ENCODE measurements around the gene DMXL1.
"Not testable (repeated sequence)": the region's sequence is repeated elsewhere in the genome, so short reads cannot be mapped to it uniquely, and the experiment has no call there.

DMXL1 gene

DNA sequence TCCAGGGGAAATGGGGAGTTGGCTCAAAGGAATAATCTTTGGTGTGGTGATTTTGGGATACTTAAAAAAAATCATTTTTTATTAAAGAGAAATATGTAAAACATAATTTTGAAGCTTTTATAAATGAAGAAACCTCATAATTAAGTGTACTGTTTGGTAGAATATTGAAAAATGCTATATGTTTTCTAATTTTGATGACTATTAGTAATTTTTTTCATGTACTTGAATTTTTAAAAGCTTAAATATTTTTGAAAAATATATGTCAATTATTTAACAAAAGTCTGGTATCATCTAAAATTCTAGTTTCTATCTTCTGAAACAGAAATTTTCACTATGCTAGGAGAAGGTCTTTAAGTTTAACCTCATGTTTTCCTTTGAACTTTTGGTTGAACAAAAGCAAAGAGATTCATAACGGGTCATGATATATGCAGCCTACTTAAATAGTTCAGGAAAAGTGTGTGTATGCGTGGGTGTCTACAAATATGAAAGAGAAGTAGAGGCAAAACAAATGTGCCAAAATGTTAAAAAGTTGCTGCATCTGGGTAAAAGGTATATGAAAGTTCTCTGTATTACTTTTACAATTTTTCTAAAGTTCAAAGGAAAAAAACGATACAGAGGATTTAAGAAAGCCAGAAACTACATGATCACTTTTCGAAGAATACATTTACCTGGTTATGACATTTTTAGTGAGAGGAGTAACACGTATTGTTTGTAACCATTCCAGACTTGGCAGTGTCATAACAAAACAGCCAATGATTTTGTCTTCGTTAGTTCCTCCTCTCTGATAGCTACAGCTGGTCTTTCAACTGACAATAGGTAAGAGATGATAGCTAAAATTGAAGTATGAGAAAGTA, 167.6 kb downstream of the DMXL1 start:
- TF ChIP-seq, protein P1, sequence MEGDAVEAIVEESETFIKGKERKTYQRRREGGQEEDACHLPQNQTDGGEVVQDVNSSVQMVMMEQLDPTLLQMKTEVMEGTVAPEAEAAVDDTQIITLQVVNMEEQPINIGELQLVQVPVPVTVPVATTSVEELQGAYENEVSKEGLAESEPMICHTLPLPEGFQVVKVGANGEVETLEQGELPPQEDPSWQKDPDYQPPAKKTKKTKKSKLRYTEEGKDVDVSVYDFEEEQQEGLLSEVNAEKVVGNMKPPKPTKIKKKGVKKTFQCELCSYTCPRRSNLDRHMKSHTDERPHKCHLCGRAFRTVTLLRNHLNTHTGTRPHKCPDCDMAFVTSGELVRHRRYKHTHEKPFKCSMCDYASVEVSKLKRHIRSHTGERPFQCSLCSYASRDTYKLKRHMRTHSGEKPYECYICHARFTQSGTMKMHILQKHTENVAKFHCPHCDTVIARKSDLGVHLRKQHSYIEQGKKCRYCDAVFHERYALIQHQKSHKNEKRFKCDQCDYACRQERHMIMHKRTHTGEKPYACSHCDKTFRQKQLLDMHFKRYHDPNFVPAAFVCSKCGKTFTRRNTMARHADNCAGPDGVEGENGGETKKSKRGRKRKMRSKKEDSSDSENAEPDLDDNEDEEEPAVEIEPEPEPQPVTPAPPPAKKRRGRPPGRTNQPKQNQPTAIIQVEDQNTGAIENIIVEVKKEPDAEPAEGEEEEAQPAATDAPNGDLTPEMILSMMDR (IDR thresholded peaks at IDR 0.05; ENCODE audit: low read depth, low read length): no peak
- no peak for DNase-seq (ENCODE audit: extremely low read depth, low read depth)

DNA sequence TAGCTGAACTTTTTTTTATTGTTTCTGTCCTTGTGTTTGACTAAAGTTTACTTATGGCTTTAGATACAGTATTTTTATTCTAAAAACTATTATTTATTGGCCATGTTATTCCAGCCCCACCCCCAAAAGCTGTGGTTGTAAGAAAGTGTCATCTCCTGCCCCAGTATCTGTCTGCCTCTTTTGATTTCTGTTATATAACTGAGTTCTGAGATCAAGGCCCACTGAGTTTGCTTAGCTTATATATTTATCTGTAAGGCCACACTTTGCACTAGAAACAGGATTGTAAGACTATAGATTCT, 168.2 kb downstream of the DMXL1 start:
- TF ChIP-seq, protein P1 (IDR thresholded peaks at IDR 0.05; ENCODE audit: low read depth, low read length): no peak
- no peak for DNase-seq (ENCODE audit: extremely low read depth, low read depth)

DNA sequence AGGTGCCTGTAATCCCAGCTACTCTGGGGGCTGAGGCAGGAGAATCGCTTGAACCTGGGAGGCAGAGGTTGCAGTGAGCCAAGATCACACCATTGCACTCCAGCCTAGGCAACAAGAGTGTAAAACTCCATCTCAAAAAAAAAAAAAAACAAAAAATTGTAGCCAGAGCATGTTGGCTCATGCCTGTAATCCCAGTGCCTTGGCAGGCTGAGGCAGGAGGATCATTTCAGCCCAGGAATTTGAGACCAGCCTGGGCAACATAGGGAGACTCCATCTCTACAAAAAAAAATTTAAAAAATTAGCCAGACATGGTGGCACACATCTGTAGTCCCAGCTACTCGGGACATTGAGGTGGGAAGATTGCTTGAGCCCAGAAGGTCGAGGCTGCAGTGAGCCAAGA, 168.9 kb downstream of the DMXL1 start:
- DNase-seq (ENCODE audit: extremely low read depth, low read depth): not testable (repeated sequence)

DNA sequence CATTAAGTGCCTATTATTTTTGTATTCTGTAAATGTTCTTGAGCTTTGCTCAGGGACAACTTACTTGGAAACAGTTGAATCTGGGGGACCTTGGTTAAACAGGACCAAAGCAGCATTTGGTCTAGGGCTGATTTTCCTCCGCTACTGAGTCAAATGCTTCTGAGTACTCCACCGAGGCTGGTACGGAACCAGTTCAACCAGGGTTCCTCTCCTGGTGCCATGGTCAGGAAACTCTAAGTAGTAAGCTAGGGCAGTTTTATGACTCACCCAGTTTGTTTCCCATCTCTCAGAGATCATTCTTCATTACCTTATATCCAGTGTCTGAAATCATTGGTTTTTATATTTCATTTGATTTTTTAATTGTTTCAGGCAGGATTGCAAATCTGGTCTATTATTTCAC, 173.0 kb downstream of the DMXL1 start:
- DNase-seq (ENCODE audit: extremely low read depth, low read depth): no peak
- TF ChIP-seq, protein P1 (IDR thresholded peaks at IDR 0.05; ENCODE audit: low read depth, low read length): no peak

DNA sequence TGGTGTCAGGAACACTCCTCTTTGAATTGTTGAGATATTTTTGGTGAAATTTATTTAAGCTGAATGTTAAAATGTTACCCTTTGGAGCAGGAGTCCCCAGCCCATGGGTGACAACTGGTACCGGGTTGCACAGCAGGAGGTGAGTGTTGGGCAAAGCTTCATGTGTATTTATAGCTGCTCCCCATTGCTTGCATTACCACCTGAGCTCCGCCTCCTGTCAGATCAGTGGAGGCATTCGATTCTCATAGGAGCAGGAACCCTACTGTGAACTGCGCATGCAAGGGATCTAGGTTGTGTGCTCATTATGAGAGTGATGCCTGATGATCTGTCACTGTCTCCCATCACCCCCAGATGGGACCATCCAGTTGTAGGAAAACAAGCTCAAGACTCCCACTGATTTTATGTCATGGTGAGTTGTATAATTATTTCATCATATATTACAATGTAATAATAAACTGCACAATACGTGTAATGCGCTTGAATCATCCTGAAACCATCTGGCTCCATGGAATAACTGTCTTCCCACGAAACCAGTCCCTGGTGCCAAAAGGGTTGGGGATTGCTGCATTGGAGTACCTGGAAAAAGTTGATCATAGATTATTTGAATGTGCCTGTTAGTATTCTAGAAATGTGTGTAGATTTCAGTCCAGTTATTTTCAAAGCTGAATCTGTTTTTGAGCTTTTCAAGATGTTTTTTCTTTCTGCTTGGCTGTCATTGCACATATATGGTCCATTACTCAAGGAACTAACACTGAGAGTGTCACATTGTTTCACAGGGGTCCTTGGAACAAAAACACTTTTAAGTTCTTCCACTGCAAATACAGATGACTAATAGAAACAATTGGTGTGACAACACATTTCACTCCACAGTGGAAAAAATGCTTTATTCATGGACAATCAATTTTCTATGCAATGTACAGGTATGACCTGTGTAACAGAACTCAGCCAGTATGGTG, 180.3 kb downstream of the DMXL1 start:
- TF ChIP-seq, protein P1 (IDR thresholded peaks at IDR 0.05; ENCODE audit: low read depth, low read length): no peak
- no peak for DNase-seq (ENCODE audit: extremely low read depth, low read depth)

DNA sequence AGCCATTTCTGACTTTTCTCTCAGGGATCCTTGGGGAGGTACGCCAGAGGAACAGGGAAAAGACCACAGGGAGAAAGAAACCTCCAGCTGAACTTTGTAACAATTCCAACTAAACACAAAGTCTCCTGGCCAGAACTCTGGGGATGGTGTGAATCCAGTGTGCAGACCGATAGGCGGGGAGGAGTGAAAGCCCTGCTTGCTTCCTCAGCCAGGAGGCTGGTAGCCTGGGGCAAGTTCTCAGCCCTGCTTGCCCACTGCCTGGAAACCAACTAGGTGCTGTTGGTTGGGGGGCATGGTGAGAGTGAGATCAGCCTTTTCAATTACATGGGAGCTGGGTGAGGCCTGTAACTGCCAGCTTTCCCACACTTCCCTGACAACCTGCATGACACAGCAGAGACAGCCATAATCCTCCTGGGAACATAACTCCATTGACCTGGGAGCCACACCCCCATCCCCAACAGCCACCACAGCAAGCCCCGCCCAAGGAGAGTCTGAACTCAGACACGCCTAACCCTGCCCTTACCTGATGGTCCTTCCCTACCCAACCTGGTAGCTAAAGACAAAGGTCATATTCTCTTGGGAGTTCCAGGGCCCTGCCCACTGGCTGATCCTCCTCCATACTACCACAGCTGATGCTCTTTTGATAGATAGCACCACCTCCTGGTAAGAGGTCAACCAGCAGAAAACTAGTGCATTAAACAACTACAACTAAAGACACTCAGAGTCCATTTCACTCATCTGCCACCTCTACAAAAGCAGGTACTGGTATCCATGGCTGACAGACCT, 184.9 kb downstream of the DMXL1 start:
- TF ChIP-seq, protein P1 (IDR thresholded peaks at IDR 0.05; ENCODE audit: low read depth, low read length): no peak
- no peak for DNase-seq (ENCODE audit: extremely low read depth, low read depth)

DNA sequence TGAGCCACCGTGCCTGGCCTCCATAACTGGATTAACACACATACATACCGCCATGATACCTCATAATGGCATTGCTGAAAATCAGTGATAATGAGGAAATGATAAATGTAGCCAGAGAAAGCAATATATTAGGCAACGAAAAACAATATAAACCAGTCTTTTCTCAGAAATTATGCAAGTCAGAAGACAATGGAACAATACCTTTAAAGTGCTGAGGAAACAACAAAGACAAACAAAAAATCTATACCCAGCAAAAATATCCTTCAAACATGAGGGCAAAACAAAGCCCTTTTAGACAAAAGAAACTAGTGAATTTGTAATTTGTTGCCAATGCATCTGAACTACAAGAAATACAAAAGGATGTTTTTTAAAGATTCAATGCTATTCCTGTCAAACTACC, 186.7 kb downstream of the DMXL1 start:
- TF ChIP-seq, protein P1 (IDR thresholded peaks at IDR 0.05; ENCODE audit: low read depth, low read length): no peak
- no peak for DNase-seq (ENCODE audit: extremely low read depth, low read depth)

Data from AG09319 (cell line).